Stimulated activated CD8-positive, alpha-beta memory T cell treated with anti-CD3 and anti-CD28 coated beads, Interleukin-4, amount 100 ng/mL, for 24 hours (primary cell): Measurements from ENCODE around the gene NELL2.
"Not testable (repeated sequence)": the region's sequence is repeated elsewhere in the genome, so short reads cannot be mapped to it uniquely, and the experiment has no call there.

Experiments used
- DNase-seq: peaks from one replicate; pipeline ENCODE4 v3.0.0-alpha.2; 2020; ENCODE audit warnings: low read depth

NELL2 gene

GRCh38 chr12:44875954-44876543 lies at the start of gene NELL2:
Gene NELL2 (minus strand): TSS chr12:44876315. CDS start chr12:44875869, 446 bp downstream.
- DNase-seq = peak; percentile 63

- no peak for DNase-seq
Measured at GRCh38 chr12:44921736-44922135, 45.6 kb upstream of the NELL2 start.

- no peak for DNase-seq
Measured at GRCh38 chr12:44917141-44917540, 41.0 kb upstream of the NELL2 start.

GRCh38 chr12:44915958-44916357 lies 39.8 kb upstream of the NELL2 start:
- no peak for DNase-seq

GRCh38 chr12:44904321-44904720 lies 28.2 kb upstream of the NELL2 start:
- DNase-seq = no peak

- not testable (repeated sequence) for DNase-seq
Measured at GRCh38 chr12:44898108-44898507, 22.0 kb upstream of the NELL2 start.

GRCh38 chr12:44889926-44890325 lies 13.8 kb upstream of the NELL2 start:
- DNase-seq = no peak

- no peak for DNase-seq
Measured at GRCh38 chr12:44889162-44889561, 13.0 kb upstream of the NELL2 start.

- no peak for DNase-seq
Measured at GRCh38 chr12:44885902-44886301, 9.8 kb upstream of the NELL2 start.

GRCh38 chr12:44881197-44881596 lies 5.1 kb upstream of the NELL2 start:
- no peak for DNase-seq

- DNase-seq = peak; percentile 33
Measured at GRCh38 chr12:44876544-44877410, 662 bp upstream of the NELL2 start.

- DNase-seq = no peak
Measured at GRCh38 chr12:44875417-44875953, 630 bp downstream of the NELL2 start.

- DNase-seq = no peak
Measured at GRCh38 chr12:44874981-44875416, 1.1 kb downstream of the NELL2 start.

GRCh38 chr12:44873898-44874297 lies 2.2 kb downstream of the NELL2 start:
- no peak for DNase-seq

GRCh38 chr12:44869503-44869902 lies 6.6 kb downstream of the NELL2 start:
- DNase-seq = no peak

- DNase-seq = no peak
Measured at GRCh38 chr12:44863867-44864266, 12.2 kb downstream of the NELL2 start.

- no peak for DNase-seq
Measured at GRCh38 chr12:44859998-44860689, 16.0 kb downstream of the NELL2 start.

- DNase-seq = no peak
Measured at GRCh38 chr12:44858226-44858855, 17.8 kb downstream of the NELL2 start.

- no peak for DNase-seq
Measured at GRCh38 chr12:44852483-44852882, 23.6 kb downstream of the NELL2 start.

GRCh38 chr12:44851586-44851985 lies 24.5 kb downstream of the NELL2 start:
- no peak for DNase-seq

- no peak for DNase-seq
Measured at GRCh38 chr12:44848703-44849085, 27.4 kb downstream of the NELL2 start.
